K562 (cell line): ENCODE data around the gene DSP. TPM values are rescaled to one million over a fixed set of nuclear protein-coding genes. Genes with fewer than 3 reads are reported as not detected.

Experiments
- CC2D1A ChIP-seq: fragments of 450-650 bp; IDR thresholded peaks from 2 replicates; pipeline ENCODE4 v1.6.1; 2017; ENCODE audit warnings: mild to moderate bottlenecking
- CTBP1 ChIP-seq: fragments of 450-650 bp; IDR thresholded peaks from 2 replicates; pipeline ENCODE4 v1.6.1; 2016; ENCODE audit warnings: borderline replicate concordance
- CUX1 ChIP-seq: fragments of 200-800 bp; sonication (Bioruptor generic); IDR thresholded peaks from 2 replicates; pipeline ENCODE4 v1.6.1; 2016; ENCODE audit warnings: missing genetic modification characterization, missing compliant biosample characterization
- DACH1 ChIP-seq: fragments of 450-650 bp; IDR thresholded peaks from 2 replicates; pipeline ENCODE4 v1.6.1; 2018; ENCODE audit not compliant: partially characterized antibody
- EP300 ChIP-seq: IDR thresholded peaks from 2 replicates; pipeline ENCODE4 v1.6.1; 2012; ENCODE audit warnings: low read length, improper control_type of control experiment
- ETV6 ChIP-seq, 3 experiments: fragments of 150-350 bp in 1 of 3; sonication (generic) in 1 of 3; formaldehyde crosslinking in 1 of 3; IDR thresholded peaks; 2 replicates each; pipeline versions ENCODE4 v1.6.1 to v1.8.0; 2014 to 2022; ENCODE audit warnings: borderline replicate concordance in 2 of 3, low read depth in 2 of 3, antibody characterized with exemption in 1 of 3, low read length in 1 of 3, mild to moderate bottlenecking in 1 of 3, missing genetic modification reagents in 1 of 3
- HDAC2 ChIP-seq: fragments of 450-650 bp; IDR thresholded peaks from 2 replicates; pipeline ENCODE4 v1.6.1; 2016; ENCODE audit warnings: mild to moderate bottlenecking
- HNRNPLL ChIP-seq: fragments of 200-400 bp; formaldehyde crosslinking; IDR thresholded peaks from 2 replicates; pipeline ENCODE4 v1.6.1; 2017; ENCODE audit warnings: low read length, low read depth, mild to moderate bottlenecking; ENCODE audit not compliant: poor library complexity, severe bottlenecking
- KAT8 ChIP-seq: fragments of 450-650 bp; IDR thresholded peaks from 2 replicates; pipeline ENCODE4 v1.6.1; 2016; ENCODE audit warnings: low read depth, mild to moderate bottlenecking
- PCBP1 ChIP-seq: fragments of 200-400 bp; formaldehyde crosslinking; IDR thresholded peaks from 2 replicates; pipeline ENCODE4 v1.6.1; 2018; ENCODE audit warnings: mild to moderate bottlenecking, low read depth, low read length; ENCODE audit not compliant: poor library complexity, severe bottlenecking
- PYGO2 ChIP-seq: fragments of 450-650 bp; IDR thresholded peaks from 2 replicates; pipeline ENCODE4 v1.6.1; 2016; ENCODE audit warnings: mild to moderate bottlenecking, missing genetic modification characterization, moderate library complexity, missing compliant biosample characterization
- SOX6 ChIP-seq: fragments of 450-650 bp; IDR thresholded peaks from 2 replicates; pipeline ENCODE4 v1.6.1; 2014; ENCODE audit warnings: mild to moderate bottlenecking
- SRSF9 ChIP-seq: fragments of 200-400 bp; formaldehyde crosslinking; IDR thresholded peaks from 2 replicates; pipeline ENCODE4 v1.6.1; 2017; ENCODE audit warnings: low read depth, low read length, borderline replicate concordance
- U2AF1 ChIP-seq: fragments of 200-400 bp; formaldehyde crosslinking; optimal IDR thresholded peaks from 2 replicates; pipeline ENCODE3; 2017; ENCODE audit warnings: mild to moderate bottlenecking, low read depth, low read length, moderate library complexity
- ZNF212 ChIP-seq: fragments of 450-650 bp; formaldehyde crosslinking; IDR thresholded peaks from 2 replicates; pipeline ENCODE4 v1.4.0; 2020; ENCODE audit warnings: mild to moderate bottlenecking
- ZNF707 ChIP-seq: fragments of 250-450 bp; sonication (Bioruptor Pico); conservative IDR thresholded peaks from 2 replicates; pipeline ENCODE4 v1.8.0; 2022; ENCODE audit warnings: inconsistent platforms, mild to moderate bottlenecking, moderate library complexity
- ZNF717 ChIP-seq: fragments of 250-450 bp; sonication (Bioruptor Pico); IDR thresholded peaks from 2 replicates; pipeline ENCODE4 v1.5.0; 2021
- polyA plus RNA-seq, 8 experiments: library from polyadenylated mRNA; depleted of rRNA in 4 of 8; stranded (reverse) in 5 of 8; unstranded in 3 of 8; fragments of >200 nt; fragmentation: Nextera tagmentation in 2 of 8; fragmentation: Illumina TruSeq in 1 of 8; extraction: Ambion mirVana in 2 of 8; extraction: Trizol in 1 of 8; gene quantifications; 2 replicates each; pipeline versions ENCODE4 v1.2.1 to v1.2.3, GENCODE V29; 2011 to 2014; ENCODE audit warnings: inconsistent platforms in 1 of 8, missing spikeins in 1 of 8
- total RNA-seq, 7 experiments: library from RNA; depleted of rRNA in 6 of 7; stranded (reverse); fragments of >200 nt in 6 of 7; fragmentation: Illumina TruSeq in 2 of 7; extraction: Trizol in 2 of 7; gene quantifications; 2 replicates each; pipeline versions ENCODE4 v1.2.1 to v1.2.3, GENCODE V29; 2011 to 2021; ENCODE audit warnings: low replicate concordance in 1 of 7
- TF ChIP-seq, protein P1 (sequence below): fragments of 250-450 bp; sonication (Bioruptor Pico); IDR thresholded peaks from 2 replicates; pipeline ENCODE4 v1.8.0; 2022; ENCODE audit warnings: moderate library complexity, mild to moderate bottlenecking, inconsistent platforms
- TF ChIP-seq, protein P2 (sequence below): fragments of 250-450 bp; sonication (Bioruptor Pico); IDR thresholded peaks from 2 replicates; pipeline ENCODE4 v1.5.0; 2020; ENCODE audit warnings: mild to moderate bottlenecking

The DSP gene
- total and polyA plus RNA-seq, 9 of the 15 experiments (the other 6 are each of a cell fraction or from before 2014, with no cell fraction given) = under 0.01 to 0.24 (median 0.03) TPM; not detected in 2

DNA sequence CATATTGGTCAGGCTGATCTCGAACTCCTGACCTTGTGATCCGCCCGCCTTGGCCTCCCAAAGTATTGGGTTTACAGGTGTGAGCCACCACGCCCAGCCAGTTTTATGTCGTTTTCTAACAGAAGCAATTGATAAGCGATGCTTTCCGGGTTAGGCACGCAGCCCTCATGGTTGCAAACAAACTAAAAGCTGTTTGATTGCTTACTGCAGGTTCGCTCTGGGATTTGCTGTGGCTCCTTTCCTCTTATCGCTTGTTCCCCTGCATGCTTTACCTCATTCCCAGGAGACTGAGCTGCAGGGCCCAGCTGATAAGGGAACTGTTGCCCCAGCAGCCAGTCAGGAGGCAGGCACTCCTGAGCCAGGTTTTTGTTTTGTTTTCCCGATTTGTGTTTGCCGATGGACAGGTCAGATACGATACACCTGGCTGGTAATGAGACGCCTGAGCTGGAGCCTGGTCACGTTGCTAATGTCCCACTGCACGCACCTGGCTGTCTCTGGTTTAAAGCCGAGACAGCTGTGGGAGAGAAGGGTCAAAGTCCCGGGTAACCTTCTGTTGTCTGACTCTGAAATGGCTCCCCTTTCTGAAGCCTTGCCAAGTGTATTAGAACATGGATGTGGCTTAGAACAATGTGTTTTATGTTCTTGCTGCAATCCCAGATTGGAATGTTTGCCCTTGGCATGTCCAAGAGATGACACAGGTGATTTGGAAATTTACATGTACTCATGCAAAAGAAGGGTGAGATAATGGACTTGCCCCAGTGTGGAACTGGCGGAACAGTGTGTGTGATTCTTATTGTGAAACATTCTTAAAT, 19.9 kb downstream of the DSP start (continued):
- TF ChIP-seq, protein P1, sequence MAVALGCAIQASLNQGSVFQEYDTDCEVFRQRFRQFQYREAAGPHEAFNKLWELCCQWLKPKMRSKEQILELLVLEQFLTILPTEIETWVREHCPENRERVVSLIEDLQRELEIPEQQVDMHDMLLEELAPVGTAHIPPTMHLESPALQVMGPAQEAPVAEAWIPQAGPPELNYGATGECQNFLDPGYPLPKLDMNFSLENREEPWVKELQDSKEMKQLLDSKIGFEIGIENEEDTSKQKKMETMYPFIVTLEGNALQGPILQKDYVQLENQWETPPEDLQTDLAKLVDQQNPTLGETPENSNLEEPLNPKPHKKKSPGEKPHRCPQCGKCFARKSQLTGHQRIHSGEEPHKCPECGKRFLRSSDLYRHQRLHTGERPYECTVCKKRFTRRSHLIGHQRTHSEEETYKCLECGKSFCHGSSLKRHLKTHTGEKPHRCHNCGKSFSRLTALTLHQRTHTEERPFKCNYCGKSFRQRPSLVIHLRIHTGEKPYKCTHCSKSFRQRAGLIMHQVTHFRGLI = no peak
- TF ChIP-seq ZNF707 (CRISPR knock-in tag) (no peak), HDAC2 (0 out of 2 replicates have a peak, but pooled peaks have one; percentile 41), ZNF717 (CRISPR knock-in tag) (no peak), PCBP1 (no peak), U2AF1 (no peak), CUX1 (CRISPR knock-in tag) (no peak), CC2D1A (no peak), PYGO2 (tag) (no peak), ETV6 (IDR thresholded peaks at IDR 0.05; ENCODE audit: borderline replicate concordance in 1 of 2, low read depth in 2 of 2, low read length in 1 of 2) (no peak), ETV6 (CRISPR knock-in tag; IDR thresholded peaks at IDR 0.05; ENCODE audit: borderline replicate concordance) (no peak), HNRNPLL (no peak), DACH1 (no peak), EP300 (0 out of 2 replicates have a peak, but pooled peaks have one; percentile 23), ZNF212 (CRISPR knock-in tag) (no peak), SRSF9 (no peak), CTBP1 (peak; percentile 81), KAT8 (no peak), SOX6 (peak; percentile 77)
- TF ChIP-seq, protein P2, sequence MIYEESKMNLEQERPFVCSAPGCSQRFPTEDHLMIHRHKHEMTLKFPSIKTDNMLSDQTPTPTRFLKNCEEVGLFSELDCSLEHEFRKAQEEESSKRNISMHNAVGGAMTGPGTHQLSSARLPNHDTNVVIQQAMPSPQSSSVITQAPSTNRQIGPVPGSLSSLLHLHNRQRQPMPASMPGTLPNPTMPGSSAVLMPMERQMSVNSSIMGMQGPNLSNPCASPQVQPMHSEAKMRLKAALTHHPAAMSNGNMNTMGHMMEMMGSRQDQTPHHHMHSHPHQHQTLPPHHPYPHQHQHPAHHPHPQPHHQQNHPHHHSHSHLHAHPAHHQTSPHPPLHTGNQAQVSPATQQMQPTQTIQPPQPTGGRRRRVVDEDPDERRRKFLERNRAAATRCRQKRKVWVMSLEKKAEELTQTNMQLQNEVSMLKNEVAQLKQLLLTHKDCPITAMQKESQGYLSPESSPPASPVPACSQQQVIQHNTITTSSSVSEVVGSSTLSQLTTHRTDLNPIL (CRISPR knock-in tag) = no peak
